GM18868 (cell line): ENCODE data around the gene RGS6.

Experiments
- ATAC-seq: cut with Tn5 transposase; IDR thresholded peaks from one replicate; pipeline ENCODE4 v1.9.1; 2021; ENCODE audit warnings: mild to moderate bottlenecking, moderate library complexity; ENCODE audit not compliant: unreplicated experiment

The RGS6 gene

DNA sequence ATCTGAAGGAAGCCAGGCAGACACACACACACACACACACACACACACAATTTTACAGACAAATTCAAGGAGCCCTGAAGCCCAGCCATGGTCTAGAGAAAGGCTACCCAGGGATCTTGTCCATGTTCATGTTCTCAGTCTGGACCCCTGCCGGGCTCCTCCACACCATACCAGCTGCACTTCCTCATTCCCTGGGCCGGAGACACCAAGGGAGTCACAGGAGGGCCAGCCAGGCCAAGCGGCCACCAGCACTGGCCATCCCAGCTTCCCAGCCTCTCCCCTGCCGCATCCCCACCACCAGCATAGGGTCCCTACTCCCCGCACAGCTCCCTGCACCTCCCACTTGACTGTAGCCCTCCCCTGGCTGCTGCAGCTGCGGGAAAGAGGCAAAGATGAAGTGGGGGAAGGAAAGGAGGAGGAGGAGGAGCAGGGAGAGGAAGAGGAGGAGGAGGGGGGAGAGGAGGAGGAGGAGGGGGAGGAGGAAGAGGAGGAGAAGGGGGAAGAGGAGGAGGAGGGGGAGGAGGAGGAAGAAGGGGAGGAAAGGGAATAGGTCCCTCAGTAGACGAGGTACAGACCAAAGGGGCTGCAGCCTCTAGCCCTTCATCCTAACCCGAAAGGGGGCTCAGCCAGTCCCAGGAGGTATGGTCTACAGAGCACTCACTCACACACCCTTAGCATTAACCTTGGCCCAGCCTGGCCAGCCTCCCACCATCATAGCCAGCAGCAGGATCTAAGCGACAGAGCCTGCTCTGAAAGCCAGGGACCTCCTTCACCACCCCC, 668.5 kb downstream of the RGS6 start:
- ATAC-seq, result no peak

DNA sequence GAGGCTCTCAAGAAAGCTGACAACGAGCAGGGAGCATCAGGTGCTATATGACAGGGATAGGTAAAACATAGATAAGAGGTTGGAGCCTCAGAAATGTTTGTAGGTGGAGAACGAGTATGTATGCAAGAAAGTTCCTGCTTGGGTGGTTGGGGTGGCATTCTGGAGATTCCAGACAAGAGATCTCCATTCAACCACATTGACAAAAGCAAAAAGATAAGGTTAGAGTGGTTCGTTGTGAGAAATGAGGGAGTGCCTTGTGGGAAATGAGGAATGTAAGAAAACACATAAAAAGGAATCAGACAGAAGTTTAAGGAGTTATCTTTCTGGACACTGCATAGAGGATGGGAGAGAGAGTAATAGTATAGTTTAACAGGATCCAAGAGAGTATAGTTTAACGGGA, 671.4 kb downstream of the RGS6 start:
- ATAC-seq, result no peak

DNA sequence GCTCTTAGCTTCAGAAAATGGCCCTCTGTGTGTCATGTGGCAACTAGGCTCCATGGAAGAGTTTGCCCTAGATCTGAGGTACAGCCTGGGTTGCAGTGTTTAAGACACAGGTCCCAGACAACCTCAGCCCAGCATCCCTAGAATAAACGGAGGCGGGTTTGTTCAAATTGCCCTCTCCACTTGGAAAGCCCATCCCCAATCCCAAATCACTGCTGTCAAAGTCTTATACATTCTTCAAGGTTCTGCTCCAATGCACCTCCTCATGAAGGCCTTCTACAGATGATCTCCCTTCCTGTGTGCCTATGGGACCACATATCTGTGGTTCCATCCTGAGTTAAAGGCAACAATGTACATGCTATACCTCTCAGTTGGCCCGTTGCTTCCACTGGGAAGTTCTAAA, 671.9 kb downstream of the RGS6 start:
- no peak for ATAC-seq

DNA sequence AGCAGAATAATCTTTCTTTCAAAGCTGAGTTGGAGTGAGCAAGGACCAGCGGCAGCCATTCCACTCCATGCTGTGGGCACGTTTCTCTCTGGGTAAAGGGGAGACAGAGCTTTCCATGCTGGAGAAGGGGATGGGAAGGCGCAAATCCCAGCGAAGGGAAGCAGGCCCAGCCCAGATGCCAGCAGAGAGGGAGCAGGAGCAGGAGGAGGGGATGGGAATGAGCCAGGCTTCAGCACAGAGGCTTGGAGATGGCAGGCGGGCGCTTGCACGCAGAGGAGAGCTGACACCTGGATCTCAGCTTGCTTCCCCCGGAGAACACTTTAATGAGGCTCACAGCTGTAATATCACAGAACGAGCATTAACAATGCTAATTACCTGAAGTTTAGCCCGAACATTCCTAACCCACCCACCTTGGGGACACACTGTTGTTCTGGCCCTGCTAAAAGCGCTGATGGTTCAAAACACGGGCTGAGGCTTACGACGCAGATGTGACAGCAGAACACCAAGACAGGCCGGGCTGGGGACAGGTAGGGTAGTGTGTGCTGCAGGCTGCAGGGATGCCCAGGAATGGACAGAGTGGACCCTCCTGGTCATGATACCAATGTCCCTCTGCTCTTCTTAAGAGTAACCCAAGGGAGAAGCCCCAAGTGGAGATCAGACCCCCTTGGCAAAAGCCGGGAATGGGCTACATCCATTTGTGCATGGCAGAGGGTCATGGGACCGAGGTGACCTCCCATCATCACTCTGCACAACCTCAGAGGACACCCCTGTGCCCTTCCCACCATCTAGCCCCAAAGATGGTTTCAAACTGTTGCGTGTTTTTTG, 673.1 kb downstream of the RGS6 start:
- ATAC-seq, result no peak

DNA sequence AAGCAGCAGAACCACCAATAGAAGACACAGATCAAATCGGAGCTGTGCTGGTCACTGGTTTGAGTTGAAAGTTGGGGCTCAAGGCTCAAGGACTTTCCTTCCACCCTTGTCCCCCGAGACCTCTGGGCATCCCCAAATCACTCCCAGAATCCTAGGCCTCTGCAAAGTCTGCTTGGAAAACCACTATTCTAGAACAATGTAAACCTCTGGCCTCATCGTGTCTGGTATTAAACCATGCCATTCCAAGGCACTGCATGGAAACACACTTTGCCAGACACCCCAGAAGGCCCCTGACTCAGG, 673.6 kb downstream of the RGS6 start:
- no peak for ATAC-seq

DNA sequence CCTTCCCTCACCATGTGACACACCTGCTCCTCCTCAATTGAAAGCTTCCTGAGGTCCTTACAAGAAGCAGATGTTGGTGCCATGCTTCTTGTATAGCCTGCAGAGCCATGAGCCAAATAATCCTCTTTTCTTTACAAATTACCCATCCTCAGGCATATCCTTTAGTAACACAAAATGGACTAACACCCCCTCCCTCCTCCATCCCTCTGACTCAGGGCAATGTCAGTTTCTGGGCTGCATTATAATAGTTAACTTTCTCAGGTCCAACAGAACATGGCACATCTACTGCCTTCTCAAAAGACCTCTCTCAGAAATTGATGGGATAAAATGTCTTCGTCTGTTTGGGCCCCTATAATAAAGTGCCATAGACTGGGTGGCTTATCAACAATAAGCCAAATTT, 674.6 kb downstream of the RGS6 start:
- ATAC-seq, result no peak

DNA sequence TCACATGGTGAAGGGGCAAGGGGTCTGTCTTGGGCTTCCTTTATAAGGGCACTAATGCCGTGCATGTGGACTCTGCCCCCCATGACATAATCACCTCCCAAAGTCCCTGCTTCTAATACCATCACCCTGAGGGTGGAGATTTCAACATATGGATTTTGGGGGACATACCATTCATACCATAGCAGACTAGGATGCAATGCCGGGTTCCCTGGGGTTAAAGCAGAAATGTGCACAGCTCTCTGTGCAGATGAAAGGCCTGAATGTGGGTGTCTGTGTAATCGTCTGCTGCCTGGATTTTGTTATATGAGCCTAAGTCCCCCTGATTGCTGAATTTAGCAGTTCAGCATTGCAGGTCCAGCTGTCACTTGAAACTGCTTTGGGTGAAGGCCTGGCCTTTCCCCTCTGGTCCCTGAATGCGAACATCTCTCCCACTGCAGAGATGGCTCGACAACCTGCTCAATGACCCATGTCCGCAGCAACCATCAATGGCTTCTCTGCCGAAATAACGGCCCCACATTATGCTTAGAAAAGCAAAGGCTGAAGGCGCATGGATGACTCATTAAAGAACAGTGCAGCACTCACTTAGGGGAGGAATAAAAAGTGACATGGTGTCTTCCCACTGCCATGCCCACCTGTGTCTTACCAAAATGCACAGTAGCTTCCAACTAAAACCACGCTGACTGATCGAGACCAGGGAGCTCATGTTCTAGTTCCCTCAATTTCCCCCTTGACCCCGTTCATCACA, 675.3 kb downstream of the RGS6 start:
- ATAC-seq, result no peak

DNA sequence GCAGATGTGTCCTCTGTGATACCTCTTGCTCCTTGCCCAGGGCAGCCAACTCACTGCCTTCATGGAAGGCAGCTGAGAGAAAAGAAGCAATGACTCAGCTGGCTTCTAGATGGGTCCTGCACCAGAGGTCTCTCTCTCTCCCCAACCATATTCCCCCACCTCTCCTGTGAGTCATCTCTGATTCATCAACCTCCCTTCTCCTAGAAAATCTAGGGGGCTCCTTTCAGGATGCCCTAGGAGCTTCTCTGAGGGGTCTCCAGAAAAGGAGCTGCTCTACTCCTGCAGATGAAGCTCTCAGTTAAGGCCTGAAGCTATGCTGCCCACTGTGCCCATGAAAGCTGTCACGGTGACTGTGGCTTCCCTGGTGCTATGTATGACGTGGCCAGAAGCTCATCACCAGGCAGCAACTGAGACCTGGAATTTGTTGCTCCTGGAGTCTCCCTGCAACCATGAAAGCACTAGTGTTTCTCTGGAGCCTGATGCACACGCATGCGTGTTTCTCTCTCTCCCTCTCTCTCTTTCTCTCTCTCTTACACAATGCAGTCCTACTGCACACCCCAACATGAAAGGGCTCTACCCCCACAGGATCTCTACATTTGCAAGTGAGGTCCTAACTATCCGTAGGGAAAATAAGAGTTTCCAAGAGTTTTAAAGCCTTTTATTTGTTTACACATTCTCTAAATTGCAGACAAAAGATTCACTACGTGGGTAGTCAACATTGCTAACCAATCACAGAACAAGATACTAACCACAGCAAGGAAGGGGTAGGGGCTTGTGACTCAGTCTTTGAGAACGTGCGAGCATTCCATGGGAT, 676.4 kb downstream of the RGS6 start:
- ATAC-seq, result no peak

DNA sequence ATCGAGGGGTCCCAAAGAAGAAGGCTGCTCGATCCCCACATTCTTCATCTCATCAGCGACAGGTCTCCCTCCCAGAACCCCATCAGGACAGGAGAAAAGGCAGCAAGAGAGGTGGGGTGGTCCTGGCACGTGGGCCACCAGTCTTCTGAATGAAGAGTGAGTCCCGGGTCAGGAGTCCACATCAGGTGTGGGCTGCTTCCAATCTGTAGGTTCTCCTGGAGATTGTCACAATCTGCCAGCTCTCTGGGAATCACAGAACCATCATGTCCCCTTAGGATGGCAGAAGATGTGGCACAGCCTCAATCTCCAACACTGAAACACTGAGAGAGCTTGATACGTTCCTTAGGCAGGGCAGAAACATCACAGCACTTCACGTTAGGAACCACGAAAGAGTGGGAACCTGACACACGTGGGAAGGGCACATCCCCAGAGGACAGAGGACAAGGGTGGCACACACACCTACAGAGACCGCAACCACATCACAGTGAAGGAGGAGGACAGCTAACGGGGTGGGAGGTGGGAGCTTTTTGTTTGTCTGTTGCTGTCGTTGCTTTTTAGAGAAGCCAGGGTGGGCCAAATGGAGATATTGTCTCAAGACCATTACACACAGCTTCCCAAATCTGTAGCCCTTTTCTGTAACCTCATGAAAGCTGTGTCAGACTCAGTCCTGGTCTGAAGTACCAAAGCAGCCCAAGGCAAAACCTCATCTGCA, 677.1 kb downstream of the RGS6 start:
- ATAC-seq, result no peak

DNA sequence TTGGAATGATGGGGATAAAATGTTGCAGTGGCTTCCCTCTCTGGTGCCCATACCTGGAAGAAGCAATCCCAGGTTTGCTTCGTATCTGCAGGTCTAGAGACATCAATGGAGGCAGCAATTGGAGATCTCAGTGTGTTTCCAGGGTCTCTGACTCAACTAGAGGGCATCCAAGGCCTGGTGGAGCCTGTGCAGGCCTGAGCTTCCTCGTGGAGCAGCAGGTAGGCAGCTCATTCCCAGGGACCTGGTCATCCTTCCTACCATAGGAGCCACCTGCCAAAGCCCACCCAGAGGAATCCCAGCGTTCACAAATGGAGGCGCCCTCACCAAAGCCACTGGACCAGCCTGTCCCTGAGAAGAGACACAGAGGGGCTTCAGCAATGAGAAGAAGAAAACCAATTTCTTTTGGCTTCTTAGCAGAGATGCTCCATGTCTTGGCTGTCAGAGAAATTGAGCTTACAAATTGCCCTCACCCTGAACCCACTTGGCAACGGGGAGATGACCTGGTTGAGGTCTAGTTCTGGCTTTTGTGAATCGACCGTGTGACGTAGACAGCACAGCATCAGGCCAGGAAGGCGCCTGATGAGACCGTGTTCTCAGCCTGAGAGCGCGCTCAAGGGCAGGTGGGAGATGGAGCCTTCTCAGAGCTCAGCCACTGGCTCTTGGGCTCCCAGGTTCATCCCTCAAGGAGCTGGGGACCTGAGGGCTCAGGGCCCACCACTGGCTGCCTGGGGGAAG, 678.0 kb downstream of the RGS6 start:
- no peak for ATAC-seq

DNA sequence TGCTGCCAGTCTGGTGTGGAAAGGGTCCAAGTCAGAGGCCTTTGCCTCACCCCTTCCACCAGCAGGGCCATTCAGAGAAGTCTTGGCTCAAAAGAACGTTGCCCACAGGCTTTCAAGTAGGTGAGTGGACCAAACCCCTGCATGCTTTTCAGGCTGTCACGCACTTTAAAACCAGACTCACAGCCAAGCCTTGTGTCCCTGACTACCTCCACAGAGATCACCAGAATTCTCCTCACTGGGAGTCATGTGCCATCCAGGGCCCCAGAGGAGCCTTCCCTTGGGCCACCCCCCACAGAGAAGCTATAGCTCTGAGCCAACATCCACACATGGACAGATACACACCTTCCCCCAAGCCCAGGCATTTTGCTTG, 678.6 kb downstream of the RGS6 start:
- ATAC-seq, result no peak

DNA sequence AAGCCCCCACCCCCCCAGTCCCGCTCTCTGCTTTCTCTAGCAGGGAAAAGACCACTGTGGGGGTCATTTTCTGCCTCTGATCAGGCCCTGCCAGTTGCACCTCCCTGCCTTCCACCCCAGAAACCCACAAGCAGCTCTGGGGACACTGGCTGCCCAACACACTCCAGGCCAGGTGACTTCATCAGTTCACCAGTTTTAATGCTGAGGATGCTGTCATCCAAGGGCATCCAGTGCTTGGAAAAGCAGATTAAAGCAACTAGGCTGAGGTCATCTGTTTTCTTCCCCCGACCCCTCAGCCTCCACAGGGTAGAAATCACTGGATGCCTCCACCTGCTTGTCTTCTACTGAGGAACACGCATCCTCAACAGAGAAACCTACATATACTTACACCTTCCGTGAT, 679.3 kb downstream of the RGS6 start:
- no peak for ATAC-seq

DNA sequence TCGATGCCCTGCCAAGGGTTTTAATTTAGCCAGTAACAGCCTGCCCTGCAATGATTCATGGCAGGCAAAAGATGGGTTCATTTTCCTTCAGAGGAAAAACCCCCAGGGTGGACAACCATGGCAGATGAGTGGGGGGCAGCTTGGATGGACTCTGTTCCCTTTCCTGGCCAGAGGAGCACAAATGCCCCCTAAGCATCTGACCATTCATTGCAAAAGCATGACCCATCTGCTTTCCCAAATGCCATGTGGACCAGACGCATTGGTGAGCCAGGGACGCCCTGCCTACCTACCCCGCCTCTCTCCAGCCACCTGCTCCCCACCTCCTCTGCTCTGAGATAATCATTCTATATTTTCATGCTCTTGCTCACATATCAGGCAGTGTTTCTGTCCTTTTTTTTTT, 679.8 kb downstream of the RGS6 start:
- ATAC-seq, result no peak

DNA sequence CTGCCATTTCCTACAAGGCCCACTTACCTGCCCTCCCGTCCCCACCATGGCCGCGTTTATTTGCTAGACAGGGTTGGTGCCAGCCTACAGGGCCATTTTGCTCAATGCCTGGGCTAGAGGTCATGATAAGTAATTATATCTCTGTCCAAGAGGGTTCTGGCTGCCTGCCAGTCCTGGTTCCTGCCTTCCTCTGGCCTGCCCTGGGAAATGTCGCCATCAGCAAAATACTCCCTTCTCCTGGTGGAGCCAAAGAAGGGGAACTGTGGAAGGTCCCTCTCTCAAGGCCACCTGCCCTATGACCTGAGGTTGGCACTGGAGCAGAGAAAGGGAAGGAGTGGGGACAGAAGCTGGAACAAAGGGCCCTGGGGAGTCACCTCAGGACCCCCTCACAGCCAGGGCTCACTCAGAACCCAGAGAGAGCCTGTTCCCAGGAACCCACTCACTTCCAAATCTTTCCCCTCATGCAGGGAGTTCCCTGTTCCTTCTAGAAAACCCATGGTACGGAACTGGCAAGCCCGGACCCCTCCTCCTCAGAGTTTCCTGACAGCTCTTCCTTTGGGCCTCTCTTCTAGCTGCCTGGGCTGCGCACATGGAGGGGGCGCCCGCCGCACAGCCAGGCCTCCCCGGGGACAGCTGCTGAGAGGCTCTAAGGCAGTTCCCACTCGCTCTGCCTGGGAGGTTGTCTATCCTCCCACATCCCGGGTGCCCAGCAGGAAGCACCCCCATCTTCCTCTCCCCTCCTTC, 681.2 kb downstream of the RGS6 start:
- ATAC-seq, result no peak

DNA sequence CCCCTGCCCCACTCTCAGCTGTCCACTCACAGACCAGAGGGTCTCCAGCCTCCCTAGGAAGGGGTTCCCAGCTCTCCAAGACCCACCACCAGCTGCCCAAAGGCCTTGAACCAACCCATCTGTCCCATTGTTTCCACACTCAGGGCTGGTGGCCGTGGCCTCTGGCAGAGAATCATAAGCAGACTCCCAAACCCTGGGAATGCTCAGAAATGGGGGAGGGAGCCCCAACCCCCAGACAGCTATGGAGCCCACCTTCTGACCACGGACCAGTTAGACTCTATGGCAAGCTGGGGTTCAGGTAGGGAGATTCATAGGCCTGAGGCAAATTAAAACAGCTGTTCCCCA, 681.7 kb downstream of the RGS6 start:
- ATAC-seq, result no peak

DNA sequence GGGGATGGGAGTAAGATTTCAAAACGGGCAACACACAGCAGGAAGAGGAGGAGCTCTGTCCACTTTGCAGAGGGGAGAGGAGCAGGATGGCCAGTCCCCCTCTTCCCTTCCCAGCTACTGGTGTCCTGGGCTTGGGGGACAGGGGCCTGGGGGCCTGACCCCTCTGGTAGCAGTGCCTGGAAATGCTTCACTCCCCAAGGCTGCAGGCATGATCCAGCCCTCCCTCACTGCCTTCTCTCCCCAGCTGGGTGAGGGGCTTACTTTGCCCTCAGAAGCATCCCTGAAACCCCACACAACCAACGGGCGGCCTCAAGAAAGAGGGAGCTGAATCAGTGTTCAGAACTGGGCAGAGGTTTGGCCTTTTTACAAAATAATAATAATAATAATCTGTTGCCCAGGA, 682.1 kb downstream of the RGS6 start:
- no peak for ATAC-seq

DNA sequence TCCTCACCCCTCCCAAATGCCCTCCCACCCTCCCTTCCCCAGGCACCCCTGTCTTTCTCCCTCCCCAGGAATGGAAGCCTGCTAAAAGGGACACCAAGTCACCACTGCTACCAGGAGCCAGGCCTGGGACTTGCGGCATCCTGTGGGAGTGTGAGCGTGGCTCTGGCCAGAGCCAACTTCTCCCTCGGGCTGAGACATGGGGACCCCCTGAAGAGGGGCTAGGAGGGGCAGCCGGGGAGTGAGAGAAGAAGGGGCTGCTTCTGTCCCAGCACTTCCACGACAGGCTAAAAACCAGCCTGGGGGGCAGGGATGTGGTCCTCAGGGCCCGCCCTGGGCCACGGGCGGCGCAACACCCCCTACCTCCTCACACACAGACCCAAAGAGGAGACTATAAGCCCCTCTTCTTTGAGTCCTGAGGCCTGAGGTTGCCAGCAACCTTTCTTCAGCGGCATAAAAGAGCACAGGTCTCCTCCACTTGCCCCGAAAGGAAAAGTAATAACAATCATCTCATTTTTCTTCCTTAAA, 682.7 kb downstream of the RGS6 start:
- no peak for ATAC-seq

DNA sequence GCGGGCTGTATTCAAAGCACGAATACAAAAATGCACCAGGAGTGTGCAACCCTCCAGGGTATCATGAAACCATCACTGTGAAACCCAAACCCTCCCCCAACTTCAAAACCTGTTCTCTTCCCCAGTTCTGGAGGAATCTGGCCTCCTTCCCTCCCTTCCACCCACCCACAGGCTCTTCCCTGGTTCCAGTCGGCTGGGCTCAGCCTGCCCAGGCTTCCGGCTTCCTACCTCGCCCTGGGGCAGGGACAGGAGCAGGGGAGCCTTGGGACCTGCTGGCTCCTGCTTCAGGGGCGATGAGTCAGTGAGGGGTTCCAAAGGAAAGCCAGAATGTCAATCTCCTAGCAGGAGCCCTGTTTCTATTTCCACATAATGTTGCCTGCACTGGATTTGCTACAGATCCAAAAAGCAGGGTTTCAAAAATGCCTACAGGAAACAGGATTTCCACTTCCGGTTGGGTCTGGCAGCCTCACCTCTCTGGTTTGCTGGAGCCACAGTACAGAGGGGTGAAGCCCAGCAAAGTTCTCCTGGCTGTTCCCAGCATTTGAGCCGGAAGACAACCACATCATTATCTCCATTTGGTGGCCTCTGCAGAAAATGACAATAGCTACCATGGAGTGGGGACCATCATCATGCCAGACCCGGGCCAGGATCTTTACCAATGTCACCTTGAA, 683.4 kb downstream of the RGS6 start:
- ATAC-seq, result no peak
